PC-9 (cell line): ENCODE measurements around the gene ARPC5.

Experiments
- CTCF ChIP-seq: fragments of 200-600 bp; sonication (generic); conservative IDR thresholded peaks from 2 replicates; pipeline ENCODE4 v1.6.1; 2017; ENCODE audit warnings: mixed run types, antibody characterized with exemption, mild to moderate bottlenecking, moderate library complexity
- EZH2 ChIP-seq: fragments of 200-600 bp; sonication (generic); IDR thresholded peaks from 2 replicates; pipeline ENCODE4 v1.8.0; 2017; ENCODE audit warnings: antibody characterized with exemption, low read depth

DNA sequence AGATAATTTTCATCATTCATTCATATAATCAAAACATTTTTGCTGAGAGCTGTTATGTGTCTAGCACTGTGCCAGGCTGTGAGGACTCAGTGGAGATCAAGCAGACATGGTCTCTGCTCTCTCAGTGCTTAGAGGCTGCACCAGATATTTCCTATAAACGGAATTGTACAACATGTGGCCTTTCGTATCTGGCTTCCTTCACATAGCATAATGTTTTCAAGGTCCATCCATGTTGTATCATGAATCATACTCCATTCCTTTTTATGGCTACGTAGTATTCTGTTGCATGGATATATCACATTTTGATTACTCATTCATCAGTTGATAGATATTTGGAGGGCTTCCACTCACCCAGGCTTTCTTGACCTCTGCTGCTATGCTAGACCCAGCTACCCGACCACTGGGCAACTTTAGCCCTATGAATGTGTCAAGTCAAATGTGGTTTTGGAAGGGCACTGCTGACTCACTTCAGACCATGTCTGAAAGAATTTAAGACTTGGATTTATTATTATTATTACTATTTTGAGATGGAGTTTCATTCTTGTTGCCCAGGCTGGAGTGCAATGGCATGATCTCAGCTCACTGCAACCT lies 63.8 kb downstream of the ARPC5 start:
- TF ChIP-seq CTCF (no peak), EZH2 (no peak)
